ENCODE results near the gene KIR2DL1.
A peak's percentile ranks its signal among the peaks of the same experiment; 100 is the strongest.
"Not testable (repeated sequence)": the region's sequence is repeated elsewhere in the genome, so short reads cannot be mapped to it uniquely, and the experiment has no call there.

The KIR2DL1 gene

GRCh38 chr19:54824416-54824815 lies 54.8 kb downstream of the KIR2DL1 start:
- DNase-seq: peak; percentile 45 to 72

GRCh38 chr19:54825326-54825725 lies 55.7 kb downstream of the KIR2DL1 start:
- DNase-seq: peak; percentile 10 to 30

GRCh38 chr19:54828064-54828463 lies 58.5 kb downstream of the KIR2DL1 start:
- peak; percentile 17 to 29 for DNase-seq

- not testable (repeated sequence) for DNase-seq
Measured at GRCh38 chr19:54832496-54832895, 62.9 kb downstream of the KIR2DL1 start, which contains the start of gene KIR2DS4. TSS of gene KIR2DS4 (plus strand) at chr19:54832676.
